OCI-LY1 (cell line): ENCODE data around the gene CSF3R.

ENCODE experiments used
- CTCF ChIP-seq: fragments of 200-600 bp; sonication (generic), shearing (Covaris generic); IDR thresholded peaks from 2 replicates; pipeline ENCODE4 v1.5.1; 2017; ENCODE audit warnings: mild to moderate bottlenecking, antibody characterized with exemption, low read length, moderate library complexity, mixed read lengths
- EZH2 ChIP-seq: fragments of 200-600 bp; sonication (generic), shearing (Covaris generic); IDR thresholded peaks from 2 replicates; pipeline ENCODE4 v1.8.0; 2017; ENCODE audit warnings: borderline replicate concordance, mixed run types, mild to moderate bottlenecking, antibody characterized with exemption, low read length, moderate library complexity, mixed read lengths

GRCh38 chr1:36420409-36420808, 62.3 kb downstream of the CSF3R start:
- TF ChIP-seq EZH2 (no peak), CTCF (no peak)
